Neural progenitor cell (in vitro differentiated cells): ENCODE data around the gene DNAJC28. TPM values are rescaled to one million over a fixed set of nuclear protein-coding genes. Genes with fewer than 3 reads are reported as not detected.

Experiments used
- DNase-seq: peaks from one replicate; pipeline ENCODE4 v3.0.0-alpha.2; 2016; ENCODE audit warnings: low spot score
- H2AFZ ChIP-seq: fragments of 200-600 bp; sonication (generic); replicated peaks from 2 replicates; pipeline ENCODE4 v1.6.1; 2016; ENCODE audit warnings: antibody characterized with exemption
- H3F3A ChIP-seq: fragments of 200-600 bp; sonication (generic); 2 replicates; pipeline ENCODE4 v1.6.1; 2016; ENCODE audit warnings: antibody characterized with exemption, low read depth
- H3K27ac ChIP-seq: fragments of 200-600 bp; sonication (generic); 2 replicates; pipeline ENCODE4 v1.5.1; 2016; ENCODE audit warnings: mild to moderate bottlenecking
- H3K27me3 ChIP-seq: fragments of 200-600 bp; sonication (generic); 2 replicates; pipeline ENCODE4 v1.6.1; 2016; ENCODE audit warnings: mild to moderate bottlenecking, moderate library complexity
- H3K36me3 ChIP-seq: fragments of 200-600 bp; sonication (generic); 2 replicates; pipeline ENCODE4 v1.5.1; 2016
- H3K4me1 ChIP-seq: fragments of 200-600 bp; sonication (generic); 2 replicates; pipeline ENCODE4 v1.6.1; 2016; ENCODE audit warnings: mixed run types
- H3K4me2 ChIP-seq: fragments of 200-600 bp; sonication (generic); 2 replicates; pipeline ENCODE4 v1.6.1; 2016
- H3K4me3 ChIP-seq: fragments of 200-600 bp; sonication (generic); 2 replicates; pipeline ENCODE4 v1.5.1; 2016
- H3K79me2 ChIP-seq: fragments of 200-600 bp; sonication (generic); 2 replicates; pipeline ENCODE4 v1.6.1; 2016; ENCODE audit warnings: low read depth
- H3K9ac ChIP-seq: fragments of 200-600 bp; sonication (generic); 2 replicates; pipeline ENCODE4 v1.6.1; 2016
- H3K9me3 ChIP-seq: fragments of 200-600 bp; sonication (generic); 2 replicates; pipeline ENCODE4 v1.5.1; 2016; ENCODE audit warnings: low read depth
- H4K20me1 ChIP-seq: fragments of 200-600 bp; sonication (generic); 2 replicates; pipeline ENCODE4 v1.6.1; 2016; ENCODE audit warnings: low read depth
- H3K27ac Mint-ChIP-seq: 3 replicates; pipeline ENCODE4 v1.8.0; 2021; ENCODE audit warnings: mixed read lengths
- H3K27me3 Mint-ChIP-seq: 2 replicates; pipeline ENCODE4 v1.8.0; 2022; ENCODE audit warnings: low read depth, mild to moderate bottlenecking, inconsistent platforms, moderate library complexity, mixed read lengths; ENCODE audit not compliant: insufficient read depth
- H3K36me3 Mint-ChIP-seq: 3 replicates; pipeline ENCODE4 v1.8.0; 2021; ENCODE audit warnings: mixed read lengths
- H3K4me1 Mint-ChIP-seq: 3 replicates; pipeline ENCODE4 v1.8.0; 2021; ENCODE audit warnings: mixed read lengths
- H3K4me3 Mint-ChIP-seq: 3 replicates; pipeline ENCODE4 v1.8.0; 2021; ENCODE audit warnings: mild to moderate bottlenecking, moderate library complexity, mixed read lengths
- H3K9me3 Mint-ChIP-seq: 3 replicates; pipeline ENCODE4 v1.8.0; 2020; ENCODE audit warnings: mixed read lengths
- EZH2 ChIP-seq: fragments of 200-600 bp; sonication (generic); IDR thresholded peaks from 2 replicates; pipeline ENCODE4 v1.6.1; 2017; ENCODE audit warnings: antibody characterized with exemption, mild to moderate bottlenecking, moderate library complexity
- EZH2phosphoT487 ChIP-seq: fragments of 200-600 bp; sonication (generic); IDR thresholded peaks from 2 replicates; pipeline ENCODE4 v1.6.1; 2017; ENCODE audit warnings: antibody characterized with exemption
- total RNA-seq: library from RNA; depleted of rRNA; stranded (reverse); fragments of >200 nt; gene quantifications from 2 replicates; pipeline ENCODE4 v1.2.3, GENCODE V29; 2015; ENCODE audit warnings: low replicate concordance
- TF ChIP-seq, protein P1 (sequence below): fragments of 200-600 bp; sonication (generic); IDR thresholded peaks from 2 replicates; pipeline ENCODE4 v1.5.1; 2017; ENCODE audit warnings: antibody characterized with exemption, mild to moderate bottlenecking

DNAJC28 gene
- total RNA-seq, 1 donor from 2014 or later, result 3.8 TPM

GRCh38 chr21:33488936-33489335 lies 2.6 kb downstream of the DNAJC28 start:
- Histone ChIP-seq H3K4me3 (no peak overlapping the region), H3K4me2 (no peak overlapping the region), H3K9ac (no peak overlapping the region), H3K27me3 (no peaks in the 10 kb centered on the region), H3K4me1 (no peaks in the 10 kb centered on the region), H2AFZ (no peak overlapping the region), H3K79me2 (no peaks in the 10 kb centered on the region), H3K27ac (no peak overlapping the region), H3K36me3 (no peaks in the 10 kb centered on the region), H4K20me1 (no peaks in the 10 kb centered on the region), H3K9me3 (no peaks in the 10 kb centered on the region), H3F3A (no peaks in the 10 kb centered on the region)
- no peak overlapping the region for H3K27ac Mint-ChIP-seq
- peak overlapping the region; percentile 3 for H3K4me3 Mint-ChIP-seq
- H3K9me3 Mint-ChIP-seq, result no peaks in the 10 kb centered on the region
- TF ChIP-seq, protein P1, sequence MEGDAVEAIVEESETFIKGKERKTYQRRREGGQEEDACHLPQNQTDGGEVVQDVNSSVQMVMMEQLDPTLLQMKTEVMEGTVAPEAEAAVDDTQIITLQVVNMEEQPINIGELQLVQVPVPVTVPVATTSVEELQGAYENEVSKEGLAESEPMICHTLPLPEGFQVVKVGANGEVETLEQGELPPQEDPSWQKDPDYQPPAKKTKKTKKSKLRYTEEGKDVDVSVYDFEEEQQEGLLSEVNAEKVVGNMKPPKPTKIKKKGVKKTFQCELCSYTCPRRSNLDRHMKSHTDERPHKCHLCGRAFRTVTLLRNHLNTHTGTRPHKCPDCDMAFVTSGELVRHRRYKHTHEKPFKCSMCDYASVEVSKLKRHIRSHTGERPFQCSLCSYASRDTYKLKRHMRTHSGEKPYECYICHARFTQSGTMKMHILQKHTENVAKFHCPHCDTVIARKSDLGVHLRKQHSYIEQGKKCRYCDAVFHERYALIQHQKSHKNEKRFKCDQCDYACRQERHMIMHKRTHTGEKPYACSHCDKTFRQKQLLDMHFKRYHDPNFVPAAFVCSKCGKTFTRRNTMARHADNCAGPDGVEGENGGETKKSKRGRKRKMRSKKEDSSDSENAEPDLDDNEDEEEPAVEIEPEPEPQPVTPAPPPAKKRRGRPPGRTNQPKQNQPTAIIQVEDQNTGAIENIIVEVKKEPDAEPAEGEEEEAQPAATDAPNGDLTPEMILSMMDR, result no peak
- TF ChIP-seq EZH2phosphoT487, result no peak
- TF ChIP-seq EZH2, result no peak
- H3K4me1 Mint-ChIP-seq, result peaks cover 11% of the 10 kb centered on the region
- no peak for DNase-seq
- no peaks in the 10 kb centered on the region for H3K36me3 Mint-ChIP-seq
- peaks cover 7% of the 10 kb centered on the region for H3K27me3 Mint-ChIP-seq

- peaks cover 11% of the 10 kb centered on the region for H3K4me1 Mint-ChIP-seq
- Histone ChIP-seq H3K9ac (no peak overlapping the region), H3K4me2 (no peak overlapping the region), H3K4me3 (no peak overlapping the region), H3K79me2 (no peaks in the 10 kb centered on the region), H2AFZ (no peak overlapping the region), H3K27ac (no peak overlapping the region), H3K27me3 (no peaks in the 10 kb centered on the region), H3K9me3 (no peaks in the 10 kb centered on the region), H4K20me1 (no peaks in the 10 kb centered on the region), H3K36me3 (no peaks in the 10 kb centered on the region), H3F3A (no peaks in the 10 kb centered on the region), H3K4me1 (no peaks in the 10 kb centered on the region)
- no peak overlapping the region for H3K27ac Mint-ChIP-seq
- peaks cover 7% of the 10 kb centered on the region for H3K27me3 Mint-ChIP-seq
- H3K9me3 Mint-ChIP-seq, result no peaks in the 10 kb centered on the region
- H3K36me3 Mint-ChIP-seq, result no peaks in the 10 kb centered on the region
- H3K4me3 Mint-ChIP-seq, result no peak overlapping the region
- no peak for DNase-seq
- TF ChIP-seq EZH2 (no peak), EZH2phosphoT487 (no peak)
- TF ChIP-seq, protein P1, result no peak
Measured at GRCh38 chr21:33487996-33488395, 3.5 kb downstream of the DNAJC28 start.

- peaks cover 11% of the 10 kb centered on the region for H3K27me3 Mint-ChIP-seq
- DNase-seq, result no peak
- H3K9me3 Mint-ChIP-seq, result no peaks in the 10 kb centered on the region
- H3K4me3 Mint-ChIP-seq, result peak overlapping the region; percentile 95
- no peak overlapping the region for H3K9ac ChIP-seq
- peaks cover 11% of the 10 kb centered on the region for H4K20me1 ChIP-seq
- peaks cover 30% of the 10 kb centered on the region for H3F3A ChIP-seq
- H3K36me3 ChIP-seq, result no peaks in the 10 kb centered on the region
- no peak overlapping the region for H3K27ac ChIP-seq
- H3K4me1 ChIP-seq, result peaks cover 9% of the 10 kb centered on the region
- no peak for TF ChIP-seq EZH2phosphoT487
- TF ChIP-seq, protein P1, result no peak
- peaks cover 5% of the 10 kb centered on the region for H3K27me3 ChIP-seq
- H3K79me2 ChIP-seq, result peaks cover 18% of the 10 kb centered on the region
- no peak overlapping the region for H2AFZ ChIP-seq
- no peak overlapping the region for H3K4me3 ChIP-seq
- H3K9me3 ChIP-seq, result no peaks in the 10 kb centered on the region
- H3K27ac Mint-ChIP-seq, result no peak overlapping the region
- no peaks in the 10 kb centered on the region for H3K36me3 Mint-ChIP-seq
- peaks cover 16% of the 10 kb centered on the region for H3K4me1 Mint-ChIP-seq
- no peak overlapping the region for H3K4me2 ChIP-seq
Measured at GRCh38 chr21:33481314-33481943, 10.1 kb downstream of the DNAJC28 start.
